GM12878 (cell line): ENCODE results near the gene OSBPL7.

Experiments
- EZH2 ChIP-seq: IDR thresholded peaks from 2 replicates; pipeline ENCODE4 v1.6.1; 2012; ENCODE audit warnings: low read depth, mild to moderate bottlenecking, control low read depth, inconsistent platforms, low read length, borderline replicate concordance; ENCODE audit not compliant: control insufficient read depth
- HDGF ChIP-seq: fragments of 450-650 bp; IDR thresholded peaks from 2 replicates; pipeline ENCODE4 v1.6.1; 2016; ENCODE audit warnings: antibody characterized with exemption
- JUNB ChIP-seq: IDR thresholded peaks from 2 replicates; pipeline ENCODE4 v1.6.1; 2016; ENCODE audit warnings: antibody characterized with exemption, mild to moderate bottlenecking
- RAD51 ChIP-seq: fragments of 450-650 bp; IDR thresholded peaks from 2 replicates; pipeline ENCODE4 v1.6.1; 2016; ENCODE audit warnings: moderate library complexity, mild to moderate bottlenecking, inconsistent platforms
- SMC3 ChIP-seq: IDR thresholded peaks from 2 replicates; pipeline ENCODE4 v1.6.1; 2011; ENCODE audit warnings: low read length, improper control_type of control experiment, borderline replicate concordance
- SP1 ChIP-seq: IDR thresholded peaks from one replicate; pipeline ENCODE4 v1.6.1; 2011; ENCODE audit warnings: low read depth, low read length
- ZNF207 ChIP-seq: fragments of 450-650 bp; IDR thresholded peaks from 2 replicates; pipeline ENCODE4 v1.6.1; 2014; ENCODE audit warnings: antibody characterized with exemption, mild to moderate bottlenecking, borderline replicate concordance
- ZZZ3 ChIP-seq: IDR thresholded peaks from 2 replicates; pipeline ENCODE4 v1.6.1; 2011; ENCODE audit warnings: low read depth; ENCODE audit not compliant: control insufficient read depth, insufficient read length
- TF ChIP-seq, protein P1 (sequence below), 3 experiments: IDR thresholded peaks in 2 of 3; conservative IDR thresholded peaks in 1 of 3; 2 replicates each; pipeline ENCODE4 v1.5.1; 2011; ENCODE audit warnings: low read depth in 3 of 3, low read length in 3 of 3, mild to moderate bottlenecking in 3 of 3, control low read depth in 2 of 3, moderate library complexity in 2 of 3, inconsistent platforms in 1 of 3, mixed read lengths in 1 of 3; ENCODE audit not compliant: control insufficient read depth in 2 of 3, insufficient read depth in 1 of 3; ENCODE audit errors: extremely low read depth in 1 of 3
- TF ChIP-seq, protein P2 (sequence below): IDR thresholded peaks from 2 replicates; pipeline ENCODE4 v1.6.1; 2012; ENCODE audit warnings: low read depth, low read length, improper control_type of control experiment
- TF ChIP-seq, protein P3 (sequence below): fragments of 450-650 bp; IDR thresholded peaks from 2 replicates; pipeline ENCODE4 v1.6.1; 2016; ENCODE audit warnings: mild to moderate bottlenecking, moderate library complexity, borderline replicate concordance
- TF ChIP-seq, protein P4 (sequence below): fragments of 450-650 bp; IDR thresholded peaks from 2 replicates; pipeline ENCODE4 v1.6.1; 2017; ENCODE audit warnings: antibody characterized with exemption, mild to moderate bottlenecking, moderate library complexity
- TF ChIP-seq, protein P5 (sequence below): IDR thresholded peaks from 2 replicates; pipeline ENCODE4 v1.6.1; 2011; ENCODE audit warnings: low read depth, low read length, improper control_type of control experiment, borderline replicate concordance

DNA sequence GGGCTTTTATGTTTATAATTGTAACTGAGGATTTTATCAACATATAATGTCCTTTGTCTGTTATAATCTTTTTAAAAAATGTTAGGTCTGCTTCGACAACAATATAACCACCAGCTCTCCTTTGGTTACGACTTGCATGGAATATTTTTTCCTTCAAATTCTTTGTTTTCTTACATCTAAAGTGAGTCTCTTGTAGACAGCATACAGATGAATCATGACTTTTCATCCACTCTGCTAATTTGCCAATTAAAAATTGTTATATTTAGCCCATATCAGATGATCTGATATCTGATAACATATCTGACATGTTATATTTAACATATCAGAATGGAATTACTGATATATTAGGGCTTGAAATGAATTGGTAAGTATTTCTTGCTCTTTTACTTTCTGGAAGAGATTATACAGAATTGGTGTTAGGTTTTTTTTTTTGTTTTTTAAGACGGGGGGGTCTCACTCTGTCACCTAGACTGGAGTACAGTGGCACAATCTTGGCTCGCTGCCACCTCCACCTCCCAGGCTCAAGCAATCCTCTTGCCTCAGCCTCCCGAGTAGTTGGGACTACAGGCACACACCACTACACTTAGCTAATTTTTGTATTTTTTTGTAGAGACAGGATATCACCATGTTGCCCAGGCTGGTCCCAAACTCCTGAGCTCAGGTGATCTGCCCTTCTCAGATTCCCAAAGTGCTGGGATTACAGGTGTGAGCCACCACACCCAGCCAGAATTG, 61.0 kb downstream of the OSBPL7 start:
- TF ChIP-seq, protein P1, sequence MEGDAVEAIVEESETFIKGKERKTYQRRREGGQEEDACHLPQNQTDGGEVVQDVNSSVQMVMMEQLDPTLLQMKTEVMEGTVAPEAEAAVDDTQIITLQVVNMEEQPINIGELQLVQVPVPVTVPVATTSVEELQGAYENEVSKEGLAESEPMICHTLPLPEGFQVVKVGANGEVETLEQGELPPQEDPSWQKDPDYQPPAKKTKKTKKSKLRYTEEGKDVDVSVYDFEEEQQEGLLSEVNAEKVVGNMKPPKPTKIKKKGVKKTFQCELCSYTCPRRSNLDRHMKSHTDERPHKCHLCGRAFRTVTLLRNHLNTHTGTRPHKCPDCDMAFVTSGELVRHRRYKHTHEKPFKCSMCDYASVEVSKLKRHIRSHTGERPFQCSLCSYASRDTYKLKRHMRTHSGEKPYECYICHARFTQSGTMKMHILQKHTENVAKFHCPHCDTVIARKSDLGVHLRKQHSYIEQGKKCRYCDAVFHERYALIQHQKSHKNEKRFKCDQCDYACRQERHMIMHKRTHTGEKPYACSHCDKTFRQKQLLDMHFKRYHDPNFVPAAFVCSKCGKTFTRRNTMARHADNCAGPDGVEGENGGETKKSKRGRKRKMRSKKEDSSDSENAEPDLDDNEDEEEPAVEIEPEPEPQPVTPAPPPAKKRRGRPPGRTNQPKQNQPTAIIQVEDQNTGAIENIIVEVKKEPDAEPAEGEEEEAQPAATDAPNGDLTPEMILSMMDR (IDR thresholded peaks at IDR 0.05 in 2 of 3, conservative IDR thresholded peaks at IDR 0.05 in 1 of 3; ENCODE audit: control insufficient read depth in 2 of 3, extremely low read depth in 1 of 3, insufficient read depth in 1 of 3, low read depth in 3 of 3, low read length in 3 of 3): no peak
- no peak for TF ChIP-seq HDGF
- TF ChIP-seq, protein P2, sequence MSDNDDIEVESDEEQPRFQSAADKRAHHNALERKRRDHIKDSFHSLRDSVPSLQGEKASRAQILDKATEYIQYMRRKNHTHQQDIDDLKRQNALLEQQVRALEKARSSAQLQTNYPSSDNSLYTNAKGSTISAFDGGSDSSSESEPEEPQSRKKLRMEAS: no peak
- no peak for TF ChIP-seq SMC3
- TF ChIP-seq JUNB: no peak
- TF ChIP-seq, protein P3, sequence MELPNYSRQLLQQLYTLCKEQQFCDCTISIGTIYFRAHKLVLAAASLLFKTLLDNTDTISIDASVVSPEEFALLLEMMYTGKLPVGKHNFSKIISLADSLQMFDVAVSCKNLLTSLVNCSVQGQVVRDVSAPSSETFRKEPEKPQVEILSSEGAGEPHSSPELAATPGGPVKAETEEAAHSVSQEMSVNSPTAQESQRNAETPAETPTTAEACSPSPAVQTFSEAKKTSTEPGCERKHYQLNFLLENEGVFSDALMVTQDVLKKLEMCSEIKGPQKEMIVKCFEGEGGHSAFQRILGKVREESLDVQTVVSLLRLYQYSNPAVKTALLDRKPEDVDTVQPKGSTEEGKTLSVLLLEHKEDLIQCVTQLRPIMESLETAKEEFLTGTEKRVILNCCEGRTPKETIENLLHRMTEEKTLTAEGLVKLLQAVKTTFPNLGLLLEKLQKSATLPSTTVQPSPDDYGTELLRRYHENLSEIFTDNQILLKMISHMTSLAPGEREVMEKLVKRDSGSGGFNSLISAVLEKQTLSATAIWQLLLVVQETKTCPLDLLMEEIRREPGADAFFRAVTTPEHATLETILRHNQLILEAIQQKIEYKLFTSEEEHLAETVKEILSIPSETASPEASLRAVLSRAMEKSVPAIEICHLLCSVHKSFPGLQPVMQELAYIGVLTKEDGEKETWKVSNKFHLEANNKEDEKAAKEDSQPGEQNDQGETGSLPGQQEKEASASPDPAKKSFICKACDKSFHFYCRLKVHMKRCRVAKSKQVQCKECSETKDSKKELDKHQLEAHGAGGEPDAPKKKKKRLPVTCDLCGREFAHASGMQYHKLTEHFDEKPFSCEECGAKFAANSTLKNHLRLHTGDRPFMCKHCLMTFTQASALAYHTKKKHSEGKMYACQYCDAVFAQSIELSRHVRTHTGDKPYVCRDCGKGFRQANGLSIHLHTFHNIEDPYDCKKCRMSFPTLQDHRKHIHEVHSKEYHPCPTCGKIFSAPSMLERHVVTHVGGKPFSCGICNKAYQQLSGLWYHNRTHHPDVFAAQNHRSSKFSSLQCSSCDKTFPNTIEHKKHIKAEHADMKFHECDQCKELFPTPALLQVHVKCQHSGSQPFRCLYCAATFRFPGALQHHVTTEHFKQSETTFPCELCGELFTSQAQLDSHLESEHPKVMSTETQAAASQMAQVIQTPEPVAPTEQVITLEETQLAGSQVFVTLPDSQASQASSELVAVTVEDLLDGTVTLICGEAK: no peak
- no peak for TF ChIP-seq RAD51
- TF ChIP-seq, protein P4, sequence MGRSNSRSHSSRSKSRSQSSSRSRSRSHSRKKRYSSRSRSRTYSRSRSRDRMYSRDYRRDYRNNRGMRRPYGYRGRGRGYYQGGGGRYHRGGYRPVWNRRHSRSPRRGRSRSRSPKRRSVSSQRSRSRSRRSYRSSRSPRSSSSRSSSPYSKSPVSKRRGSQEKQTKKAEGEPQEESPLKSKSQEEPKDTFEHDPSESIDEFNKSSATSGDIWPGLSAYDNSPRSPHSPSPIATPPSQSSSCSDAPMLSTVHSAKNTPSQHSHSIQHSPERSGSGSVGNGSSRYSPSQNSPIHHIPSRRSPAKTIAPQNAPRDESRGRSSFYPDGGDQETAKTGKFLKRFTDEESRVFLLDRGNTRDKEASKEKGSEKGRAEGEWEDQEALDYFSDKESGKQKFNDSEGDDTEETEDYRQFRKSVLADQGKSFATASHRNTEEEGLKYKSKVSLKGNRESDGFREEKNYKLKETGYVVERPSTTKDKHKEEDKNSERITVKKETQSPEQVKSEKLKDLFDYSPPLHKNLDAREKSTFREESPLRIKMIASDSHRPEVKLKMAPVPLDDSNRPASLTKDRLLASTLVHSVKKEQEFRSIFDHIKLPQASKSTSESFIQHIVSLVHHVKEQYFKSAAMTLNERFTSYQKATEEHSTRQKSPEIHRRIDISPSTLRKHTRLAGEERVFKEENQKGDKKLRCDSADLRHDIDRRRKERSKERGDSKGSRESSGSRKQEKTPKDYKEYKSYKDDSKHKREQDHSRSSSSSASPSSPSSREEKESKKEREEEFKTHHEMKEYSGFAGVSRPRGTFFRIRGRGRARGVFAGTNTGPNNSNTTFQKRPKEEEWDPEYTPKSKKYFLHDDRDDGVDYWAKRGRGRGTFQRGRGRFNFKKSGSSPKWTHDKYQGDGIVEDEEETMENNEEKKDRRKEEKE: no peak
- no peak for TF ChIP-seq SP1
- TF ChIP-seq, protein P5, sequence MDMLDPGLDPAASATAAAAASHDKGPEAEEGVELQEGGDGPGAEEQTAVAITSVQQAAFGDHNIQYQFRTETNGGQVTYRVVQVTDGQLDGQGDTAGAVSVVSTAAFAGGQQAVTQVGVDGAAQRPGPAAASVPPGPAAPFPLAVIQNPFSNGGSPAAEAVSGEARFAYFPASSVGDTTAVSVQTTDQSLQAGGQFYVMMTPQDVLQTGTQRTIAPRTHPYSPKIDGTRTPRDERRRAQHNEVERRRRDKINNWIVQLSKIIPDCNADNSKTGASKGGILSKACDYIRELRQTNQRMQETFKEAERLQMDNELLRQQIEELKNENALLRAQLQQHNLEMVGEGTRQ: no peak
- no peak for TF ChIP-seq EZH2
- no peak for TF ChIP-seq ZZZ3
- no peak for TF ChIP-seq ZNF207
